Gastroesophageal sphincter (tissue), 4 donors: ENCODE results near the gene STON2. TPM values are rescaled to one million over a fixed set of nuclear protein-coding genes. Genes with fewer than 3 reads are reported as not detected.
"Not testable (repeated sequence)": the region's sequence is repeated elsewhere in the genome, so short reads cannot be mapped to it uniquely, and the experiment has no call there.

Experiments
- ATAC-seq: fragments of 150-250 bp; one replicate; pipeline ENCODE4 v1.9.1; 2016; ENCODE audit warnings: mild to moderate bottlenecking, moderate library complexity
- H3K27ac ChIP-seq, 4 donors: fragments of 200-600 bp; sonication (generic) in 3 of 4; 1 replicate in 3 of 4; 2 replicates in 1 of 4; pipeline ENCODE4 v1.5.1; 2016 to 2019
- H3K27me3 ChIP-seq: fragments of 200-600 bp; sonication (generic); one replicate; pipeline ENCODE4 v1.5.1; 2019
- H3K36me3 ChIP-seq, 2 donors: fragments of 200-600 bp; sonication (generic); one replicate each; pipeline ENCODE4 v1.5.1; 2019; ENCODE audit warnings: control low read depth in 1 of 2
- H3K4me1 ChIP-seq, 3 donors: fragments of 200-600 bp; sonication (generic); 1 replicate in 2 of 3; 2 replicates in 1 of 3; pipeline ENCODE4 v1.5.1; 2016 to 2019; ENCODE audit warnings: control low read depth in 2 of 3
- H3K4me3 ChIP-seq, 2 donors: fragments of 200-600 bp; sonication (generic); one replicate each; pipeline ENCODE4 v1.5.1; 2019; ENCODE audit warnings: mild to moderate bottlenecking in 1 of 2, moderate library complexity in 1 of 2
- H3K9me3 ChIP-seq, 3 donors: fragments of 200-600 bp; sonication (generic); one replicate each; pipeline ENCODE4 v1.5.1; 2017 to 2019; ENCODE audit warnings: control low read depth in 2 of 3
- CTCF ChIP-seq, 4 experiments: fragments of 200-600 bp in 2 of 4; fragments of 450-650 bp in 2 of 4; sonication (generic) in 1 of 4; IDR thresholded peaks; one replicate each; pipeline ENCODE4 v1.5.1; 2017 to 2019; ENCODE audit warnings: antibody characterized with exemption in 4 of 4, mild to moderate bottlenecking in 2 of 4, moderate library complexity in 2 of 4
- EP300 ChIP-seq: sonication (generic); formaldehyde crosslinking; IDR thresholded peaks from one replicate; pipeline ENCODE4 v1.6.1; 2017; ENCODE audit warnings: antibody characterized with exemption, mild to moderate bottlenecking
- POLR2A ChIP-seq, 2 donors: fragments of 450-650 bp; IDR thresholded peaks; one replicate each; pipeline ENCODE4 v1.6.1; 2017; ENCODE audit warnings: antibody characterized with exemption in 2 of 2, mild to moderate bottlenecking in 2 of 2, moderate library complexity in 1 of 2
- POLR2AphosphoS5 ChIP-seq: sonication (generic); formaldehyde crosslinking; IDR thresholded peaks from one replicate; pipeline ENCODE4 v1.6.1; 2017; ENCODE audit warnings: antibody characterized with exemption
- WGBS, 2 donors: methylation state at CpG; one replicate each; pipeline ENCODE4 v1.1.5; 2018; ENCODE audit warnings: low coverage in 1 of 2; 5-methylcytosine and 5-hydroxymethylcytosine counted together
- total RNA-seq, 4 donors: library from RNA; depleted of rRNA; stranded (reverse); fragments of >200 nt; gene quantifications; one replicate each; pipeline ENCODE4 v1.1.0, GENCODE V29; 2016

STON2 gene
- total RNA-seq, 4 donors from 2014 or later = 2.8 to 11.6 (median 11.5) TPM

- Histone ChIP-seq H3K36me3 (no peaks in the 10 kb centered on the region), H3K9me3 (peaks cover 0 to 17% (median 0%) of the 10 kb centered on the region in 3 donors), H3K4me1 (no peaks in the 10 kb centered on the region), H3K27ac (no peak overlapping the region), H3K27me3 (no peaks in the 10 kb centered on the region), H3K4me3 (no peak overlapping the region)
- no peak for ATAC-seq
- 60% methylated on average over 1 of the region's 1 CpG for WGBS, 2 donors
- no peak for TF ChIP-seq POLR2A (IDR thresholded peaks at IDR 0.05)
- TF ChIP-seq EP300 = no peak
- TF ChIP-seq CTCF (IDR thresholded peaks at IDR 0.05) = no peak
- no peak for TF ChIP-seq POLR2AphosphoS5
These were observed 154.4 kb downstream of the STON2 start for GRCh38 chr14:81245771-81246170.

DNA sequence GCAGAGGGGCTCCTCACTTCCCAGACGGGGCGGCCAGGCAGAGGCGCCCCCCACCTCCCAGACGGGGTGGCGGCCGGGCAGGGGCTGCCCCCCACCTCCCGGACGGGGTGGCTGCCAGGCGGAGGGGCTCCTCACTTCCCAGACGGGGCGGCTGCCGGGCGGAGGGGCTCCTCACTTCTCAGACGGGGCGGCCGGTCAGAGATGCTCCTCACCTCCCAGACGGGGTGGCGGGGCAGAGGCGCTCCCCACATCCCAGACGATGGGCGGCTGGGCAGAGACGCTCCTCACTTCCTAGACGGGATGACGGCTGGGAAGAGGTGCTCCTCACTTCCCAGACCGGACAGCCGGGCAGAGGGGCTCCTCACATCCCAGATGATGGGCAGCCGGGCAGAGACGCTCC is 155.7 kb downstream of the STON2 start:
- not testable (repeated sequence) for H3K36me3 ChIP-seq, H3K4me3 ChIP-seq, H3K27me3 ChIP-seq, H3K27ac ChIP-seq, H3K4me1 ChIP-seq, ATAC-seq
- WGBS, 2 donors = no CpG with 5 or more reads among the region's 28 CpGs
- H3K9me3 ChIP-seq = peaks cover 0 to 17% (median 0%) of the 10 kb centered on the region in 3 donors

GRCh38 chr14:81243499-81243898 is 156.6 kb downstream of the STON2 start:
- no peak for TF ChIP-seq POLR2AphosphoS5
- TF ChIP-seq CTCF (IDR thresholded peaks at IDR 0.05) = no peak
- no peak for TF ChIP-seq EP300
- TF ChIP-seq POLR2A (IDR thresholded peaks at IDR 0.05) = no peak
- 82 to 83% methylated on average over 2 of the region's 2 CpGs for WGBS, 2 donors
- ATAC-seq = no peak
- no peak overlapping the region for H3K4me3 ChIP-seq
- H3K4me1 ChIP-seq = no peaks in the 10 kb centered on the region
- peaks cover 0 to 17% (median 0%) of the 10 kb centered on the region in 3 donors for H3K9me3 ChIP-seq
- H3K27ac ChIP-seq = no peak overlapping the region
- no peaks in the 10 kb centered on the region for H3K27me3 ChIP-seq
- H3K36me3 ChIP-seq = no peaks in the 10 kb centered on the region

GRCh38 chr14:81236849-81237248 is 163.3 kb downstream of the STON2 start:
- not testable (repeated sequence) for H3K27me3 ChIP-seq, H3K4me1 ChIP-seq, H3K27ac ChIP-seq, H3K4me3 ChIP-seq, H3K9me3 ChIP-seq, H3K36me3 ChIP-seq, ATAC-seq
- 43 to 70% methylated on average over 1 to 2 of the region's 2 CpGs for WGBS, 2 donors

GRCh38 chr14:81236138-81236537 is 164.0 kb downstream of the STON2 start:
- ATAC-seq = no peak
- Histone ChIP-seq H3K27me3 (no peaks in the 10 kb centered on the region), H3K4me3 (no peak overlapping the region), H3K27ac (no peak overlapping the region), H3K9me3 (peaks cover 0 to 2% (median 0%) of the 10 kb centered on the region in 3 donors), H3K4me1 (no peaks in the 10 kb centered on the region), H3K36me3 (no peaks in the 10 kb centered on the region)
- TF ChIP-seq POLR2A (IDR thresholded peaks at IDR 0.05) (no peak), CTCF (IDR thresholded peaks at IDR 0.05) (no peak), POLR2AphosphoS5 (no peak), EP300 (no peak)
- WGBS, 2 donors = no CpG with 5 or more reads among the region's 20 CpGs

DNA sequence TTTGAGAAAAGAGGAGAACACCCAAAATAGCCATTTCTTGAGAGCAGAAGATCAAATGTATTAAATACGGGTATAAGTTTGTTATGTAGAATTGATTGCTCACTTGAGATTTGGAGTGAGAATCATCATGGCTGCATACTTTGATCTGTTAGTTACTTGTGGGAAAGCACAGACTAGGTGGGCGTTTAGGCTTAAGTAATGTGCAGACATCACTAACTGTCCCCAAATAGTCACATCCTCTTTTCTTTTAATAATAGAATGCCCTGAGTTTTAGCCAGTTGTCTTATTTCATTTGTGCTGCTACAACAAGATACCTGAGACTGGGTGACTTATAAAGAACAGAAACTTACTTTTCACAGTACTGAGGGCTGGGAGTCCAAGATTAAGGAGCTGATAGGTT is 165.0 kb downstream of the STON2 start:
- H3K4me1 ChIP-seq = no peaks in the 10 kb centered on the region
- H3K27ac ChIP-seq = no peak overlapping the region
- no peak overlapping the region for H3K4me3 ChIP-seq
- WGBS, 2 donors = 73 to 74% methylated on average over 2 of the region's 2 CpGs
- H3K27me3 ChIP-seq = no peaks in the 10 kb centered on the region
- no peak for TF ChIP-seq EP300
- TF ChIP-seq POLR2AphosphoS5 = no peak
- no peak for TF ChIP-seq CTCF (IDR thresholded peaks at IDR 0.05)
- no peak for TF ChIP-seq POLR2A (IDR thresholded peaks at IDR 0.05)
- H3K9me3 ChIP-seq = no peaks in the 10 kb centered on the region
- no peaks in the 10 kb centered on the region for H3K36me3 ChIP-seq
- ATAC-seq = no peak
